ENCODE measurements around the gene LETMD1. TPM values are rescaled to one million over a fixed set of nuclear protein-coding genes. Genes with fewer than 3 reads are reported as not detected.

LETMD1 gene
- total RNA-seq, 4 donors from 2014 or later: 35.6 to 43.2 (median 42.1) TPM

GRCh38 chr12:51065530-51065929, 17.4 kb downstream of the LETMD1 start:
- intact Hi-C loops (cut with DNase I): no loop called here
- no peak for DNase-seq (ENCODE audit: extremely low spot score)
- H3K27ac ChIP-seq (replicated peaks in 1 of 4): no peak overlapping the region
- H3K9me3 ChIP-seq: no peaks in the 10 kb centered on the region
- H3K4me1 ChIP-seq: no peaks in the 10 kb centered on the region
- no peak overlapping the region for H3K4me3 ChIP-seq
- TF ChIP-seq POLR2AphosphoS5 (IDR thresholded peaks at IDR 0.05) (no peak), CTCF (IDR thresholded peaks at IDR 0.05) (no peak), EP300 (IDR thresholded peaks at IDR 0.05) (no peak), POLR2A (IDR thresholded peaks at IDR 0.05; ENCODE audit: low read depth) (no peak)
- no peaks in the 10 kb centered on the region for H3K27me3 ChIP-seq
- WGBS: 97% methylated on average over 5 of the region's 5 CpGs
- peaks cover 45 to 99% (median 89%) of the 10 kb centered on the region in 4 donors for H3K36me3 ChIP-seq

GRCh38 chr12:51067229-51067628, 19.1 kb downstream of the LETMD1 start:
- Histone ChIP-seq H3K4me3 (no peak overlapping the region), H3K27ac (replicated peaks in 1 of 4) (no peak overlapping the region), H3K27me3 (no peaks in the 10 kb centered on the region), H3K4me1 (peaks cover 3 to 16% (median 14%) of the 10 kb centered on the region in 4 donors), H3K9me3 (no peaks in the 10 kb centered on the region), H3K36me3 (peaks cover 45 to 99% (median 88%) of the 10 kb centered on the region in 4 donors)
- intact Hi-C loops (cut with DNase I): no loop called here
- TF ChIP-seq CTCF (IDR thresholded peaks at IDR 0.05): no peak
- TF ChIP-seq POLR2AphosphoS5 (IDR thresholded peaks at IDR 0.05): no peak
- TF ChIP-seq EP300 (IDR thresholded peaks at IDR 0.05): no peak
- TF ChIP-seq POLR2A (IDR thresholded peaks at IDR 0.05; ENCODE audit: low read depth): no peak
- 72% methylated on average over 4 of the region's 4 CpGs for WGBS
- no peak for DNase-seq (ENCODE audit: extremely low spot score)

- Histone ChIP-seq H3K4me3 (no peak overlapping the region), H3K36me3 (peaks cover 48 to 98% (median 86%) of the 10 kb centered on the region in 4 donors), H3K27me3 (no peaks in the 10 kb centered on the region), H3K4me1 (peaks cover 3 to 16% (median 15%) of the 10 kb centered on the region in 4 donors), H3K9me3 (no peaks in the 10 kb centered on the region), H3K27ac (replicated peaks in 1 of 4) (no peak overlapping the region)
- TF ChIP-seq EP300 (IDR thresholded peaks at IDR 0.05) (no peak), CTCF (IDR thresholded peaks at IDR 0.05) (no peak), POLR2A (IDR thresholded peaks at IDR 0.05; ENCODE audit: low read depth) (no peak), POLR2AphosphoS5 (IDR thresholded peaks at IDR 0.05) (no peak)
- 70% methylated on average over 7 of the region's 7 CpGs for WGBS
- intact Hi-C loops (cut with DNase I): no loop called here
- no peak for DNase-seq (ENCODE audit: extremely low spot score)
Observed at GRCh38 chr12:51067771-51068170, 19.6 kb downstream of the LETMD1 start.

- Histone ChIP-seq H3K9me3 (no peaks in the 10 kb centered on the region), H3K36me3 (peaks cover 40 to 90% (median 81%) of the 10 kb centered on the region in 4 donors), H3K27me3 (no peaks in the 10 kb centered on the region), H3K4me3 (no peak overlapping the region), H3K4me1 (peaks cover 3 to 19% (median 17%) of the 10 kb centered on the region in 4 donors), H3K27ac (replicated peaks in 1 of 4) (peak overlapping the region in 2 of 4 donors; percentile 0 to 20)
- no peak for DNase-seq (ENCODE audit: extremely low spot score)
- WGBS: 74% methylated on average over 3 of the region's 3 CpGs
- TF ChIP-seq CTCF (IDR thresholded peaks at IDR 0.05) (no peak), EP300 (IDR thresholded peaks at IDR 0.05) (no peak), POLR2AphosphoS5 (IDR thresholded peaks at IDR 0.05) (no peak), POLR2A (IDR thresholded peaks at IDR 0.05; ENCODE audit: low read depth) (no peak)
- intact Hi-C loops (cut with DNase I): no loop called here
Observed at GRCh38 chr12:51070004-51070403, 21.9 kb downstream of the LETMD1 start.

GRCh38 chr12:51071663-51072062, 23.5 kb downstream of the LETMD1 start:
- intact Hi-C loops (cut with DNase I): no loop called here
- Histone ChIP-seq H3K27me3 (no peaks in the 10 kb centered on the region), H3K27ac (replicated peaks in 1 of 4) (peak overlapping the region; percentile 44 to 58 (median 50)), H3K4me3 (no peak overlapping the region), H3K4me1 (peaks cover 17 to 35% (median 34%) of the 10 kb centered on the region in 4 donors), H3K9me3 (no peaks in the 10 kb centered on the region), H3K36me3 (peaks cover 26 to 78% (median 68%) of the 10 kb centered on the region in 4 donors)
- DNase-seq (ENCODE audit: extremely low spot score): no peak
- 63% methylated on average over 2 of the region's 2 CpGs for WGBS
- TF ChIP-seq CTCF (IDR thresholded peaks at IDR 0.05): no peak
- peak in 1 of 2 donors; percentile 24 for TF ChIP-seq POLR2AphosphoS5 (IDR thresholded peaks at IDR 0.05)
